Measurements from ENCODE around the gene CAV3. TPM values are rescaled to one million over a fixed set of nuclear protein-coding genes. Genes with fewer than 3 reads are reported as not detected.

The CAV3 gene
- total and polyA plus RNA-seq, 2 donors (not counting 3 experiments of a cell fraction or from before 2014, with no cell fraction given), result not detected

- no peaks in the 10 kb centered on the region for H4K20me1 ChIP-seq (replicated peaks; ENCODE audit: control insufficient read depth, extremely low read depth, insufficient read depth, low read length)
- no peak overlapping the region for H3K4me2 ChIP-seq (ENCODE audit: insufficient read depth, low read length)
- TF ChIP-seq MYC (IDR thresholded peaks at IDR 0.05; ENCODE audit: low read depth, low read length), result no peak
- TF ChIP-seq POLR2AphosphoS5 (IDR thresholded peaks at IDR 0.05; ENCODE audit: insufficient read depth, low read depth, low read length), result no peak
- no peak for TF ChIP-seq CTCF (IDR thresholded peaks at IDR 0.05; ENCODE audit: extremely low read depth in 1 of 2, insufficient read depth in 1 of 2, low read depth in 1 of 2, low read length in 2 of 2)
- TF ChIP-seq MAX (IDR thresholded peaks at IDR 0.05; ENCODE audit: insufficient read depth, insufficient read length), result no peak
- no peak for TF ChIP-seq POLR2A (IDR thresholded peaks at IDR 0.05; ENCODE audit: low read depth, low read length)
- TF ChIP-seq FOS (IDR thresholded peaks at IDR 0.05; ENCODE audit: borderline replicate concordance, insufficient read depth, low read length), result no peak
- TF ChIP-seq GATA2 (IDR thresholded peaks at IDR 0.05; ENCODE audit: insufficient read depth, insufficient read length, low read depth, low read length), result no peak
- H3K27ac ChIP-seq (ENCODE audit: insufficient read depth, low read depth, low read length), result no peak overlapping the region
- no peak overlapping the region for H3K4me3 ChIP-seq (replicated peaks in 1 of 3; ENCODE audit: insufficient read depth in 1 of 3, low read depth in 1 of 3, low read length in 3 of 3)
- BruUV-seq (replicated peaks), result no TSS peak
- H3K9ac ChIP-seq (replicated peaks; ENCODE audit: extremely low read depth, insufficient read depth, low read length), result no peak overlapping the region
- no peaks in the 10 kb centered on the region for H3K9me3 ChIP-seq (replicated peaks; ENCODE audit: control insufficient read depth, insufficient read depth, low read length)
- ChIA-PET POLR2A (no interaction called here), CTCF (no interaction called here)
- H3K9me1 ChIP-seq (replicated peaks; ENCODE audit: control insufficient read depth, extremely low read depth, insufficient read depth, low read length), result no peaks in the 10 kb centered on the region
- H3K4me1 ChIP-seq (ENCODE audit: control insufficient read depth, extremely low read depth, insufficient read depth, low read length), result peaks cover 2% of the 10 kb centered on the region
- peaks cover under 1 to 4% of the 10 kb centered on the region in 2 experiments for H3K27me3 ChIP-seq (ENCODE audit: control insufficient read depth in 2 of 2, insufficient read depth in 2 of 2, low read length in 2 of 2)
- no peak overlapping the region for H2AFZ ChIP-seq (ENCODE audit: low read depth, low read length)
- DNase-seq (ENCODE audit: low read depth, low spot score) (no peak), FAIRE-seq (no peak)
- dilution Hi-C loops (cut with MboI; ENCODE audit: extremely low pct_ligation_motif_present, low sequenced_read_pairs) (no loop called here), intact Hi-C loops (cut with micrococcal nuclease) (no loop called here)
- no peaks in the 10 kb centered on the region for H3K36me3 ChIP-seq (ENCODE audit: control insufficient read depth in 2 of 2, extremely low read depth in 1 of 2, insufficient read depth in 2 of 2, low read length in 2 of 2)
- no peaks in the 10 kb centered on the region for H3K79me2 ChIP-seq (ENCODE audit: control insufficient read depth, insufficient read depth, low read length)
These were observed 40.4 kb downstream of the CAV3 start for GRCh38 chr3:8773941-8774542.
